HG03457 (cell line): ENCODE results near the gene MX2.

Source experiments
- ATAC-seq: cut with Tn5 transposase; IDR thresholded peaks from one replicate; pipeline ENCODE4 v1.9.1; 2021; ENCODE audit warnings: moderate number of reproducible peaks; ENCODE audit not compliant: unreplicated experiment

The MX2 gene

GRCh38 chr21:41432562-41433460 is 71.0 kb downstream of the MX2 start:
- no peak for ATAC-seq

- ATAC-seq, result no peak
Measured at GRCh38 chr21:41433566-41433965, 71.7 kb downstream of the MX2 start.

- no peak for ATAC-seq
Measured at GRCh38 chr21:41435706-41436105, 73.9 kb downstream of the MX2 start.

- no peak for ATAC-seq
Measured at GRCh38 chr21:41437729-41438128, 75.9 kb downstream of the MX2 start.

- ATAC-seq, result no peak
Measured at GRCh38 chr21:41438425-41439113, 76.7 kb downstream of the MX2 start.

GRCh38 chr21:41439248-41439647 is 77.4 kb downstream of the MX2 start:
- ATAC-seq, result no peak

- ATAC-seq, result no peak
Measured at GRCh38 chr21:41441546-41441945, 79.7 kb downstream of the MX2 start.

GRCh38 chr21:41442481-41443186 is 80.8 kb downstream of the MX2 start:
- no peak for ATAC-seq

GRCh38 chr21:41443562-41443961 is 81.7 kb downstream of the MX2 start:
- no peak for ATAC-seq

- ATAC-seq, result no peak
Measured at GRCh38 chr21:41444703-41445464, 83.1 kb downstream of the MX2 start.

GRCh38 chr21:41445465-41445862 is 83.6 kb downstream of the MX2 start:
- no peak for ATAC-seq

- no peak for ATAC-seq
Measured at GRCh38 chr21:41446586-41446985, 84.8 kb downstream of the MX2 start.

- no peak for ATAC-seq
Measured at GRCh38 chr21:41447356-41447755, 85.5 kb downstream of the MX2 start.

- no peak for ATAC-seq
Measured at GRCh38 chr21:41449613-41450012, 87.8 kb downstream of the MX2 start.

- no peak for ATAC-seq
Measured at GRCh38 chr21:41451753-41452676, 90.2 kb downstream of the MX2 start.

GRCh38 chr21:41453198-41453597 is 91.4 kb downstream of the MX2 start:
- ATAC-seq, result no peak

- ATAC-seq, result no peak
Measured at GRCh38 chr21:41453761-41454160, 91.9 kb downstream of the MX2 start.

- no peak for ATAC-seq
Measured at GRCh38 chr21:41458121-41458520, 96.3 kb downstream of the MX2 start.

- ATAC-seq, result no peak
Measured at GRCh38 chr21:41458559-41458958, 96.7 kb downstream of the MX2 start.
